Kidney (tissue), 14 donors: Measurements from ENCODE around the gene USP3. TPM values are rescaled to one million over a fixed set of nuclear protein-coding genes. Genes with fewer than 3 reads are reported as not detected.

ENCODE experiments used
- DNase-seq, 5 donors: peaks; one replicate each; pipeline ENCODE4 v3.0.0-alpha.2; 2013 to 2020
- FAIRE-seq: peaks from 2 replicates; lab custom pipeline; 2012; peaks lifted over from hg19 to GRCh38; lab: Jason Lieb, UNC
- H3K27ac ChIP-seq, 2 donors: one replicate each; pipeline ENCODE4 v1.7.0; 2013; ENCODE audit warnings: low read depth in 2 of 2, low read length in 2 of 2, inconsistent platforms in 1 of 2
- H3K27me3 ChIP-seq: one replicate; pipeline ENCODE4 v1.7.1; 2013; ENCODE audit warnings: low read length, inconsistent platforms; ENCODE audit not compliant: control insufficient read depth, insufficient read depth
- H3K36me3 ChIP-seq, 3 donors: one replicate each; pipeline versions ENCODE4 v1.7.0 to v1.7.1; 2013; ENCODE audit warnings: low read length in 3 of 3, control low read depth in 1 of 3, inconsistent platforms in 1 of 3; ENCODE audit not compliant: insufficient read depth in 3 of 3, control insufficient read depth in 2 of 3
- H3K4me1 ChIP-seq, 3 donors: one replicate each; pipeline versions ENCODE4 v1.7.0 to v1.7.1; 2013; ENCODE audit warnings: low read length in 3 of 3, inconsistent platforms in 1 of 3, low read depth in 1 of 3; ENCODE audit not compliant: control insufficient read depth in 2 of 3, insufficient read depth in 2 of 3
- H3K4me3 ChIP-seq, 3 donors: one replicate each; pipeline versions ENCODE4 v1.7.0 to v1.8.1; 2013; ENCODE audit warnings: low read length in 3 of 3, control low read depth in 1 of 3, inconsistent platforms in 1 of 3
- H3K9ac ChIP-seq, 3 donors: one replicate each; pipeline versions ENCODE4 v1.7.0 to v1.7.1; 2013; ENCODE audit warnings: low read length in 3 of 3, control low read depth in 1 of 3, inconsistent platforms in 1 of 3
- H3K9me3 ChIP-seq, 3 donors: one replicate each; pipeline versions ENCODE4 v1.7.0 to v1.7.1; 2013; ENCODE audit warnings: low read length in 3 of 3, control low read depth in 1 of 3, inconsistent platforms in 1 of 3; ENCODE audit not compliant: control insufficient read depth in 2 of 3, insufficient read depth in 1 of 3
- CTCF ChIP-seq: IDR thresholded peaks from 3 replicates; pipeline ENCODE4 v1.5.1; 2012; ENCODE audit warnings: mild to moderate bottlenecking, moderate library complexity, borderline replicate concordance; ENCODE audit not compliant: insufficient read depth; ENCODE audit errors: extremely low read depth
- intact Hi-C: fragments of 100-400 bp; cut with DNase I; formaldehyde crosslinking; loops from one replicate; pipeline ENCODE4 v1.11.1; 2022
- polyA plus RNA-seq: library from polyadenylated mRNA; stranded (reverse); fragments of 350-450 nt; fragmentation: Illumina TruSeq; extraction: RNeasy Lipid Tissue Mini Kit (QIAGEN cat#74804); gene quantifications from one replicate; pipeline ENCODE4 v1.2.3, GENCODE V29; 2014; ENCODE audit warnings: low read depth, low replicate concordance; ENCODE audit not compliant: insufficient read depth
- total RNA-seq: library from RNA; stranded (reverse); fragmentation: NEBNext Ultra II Directional; extraction: Animal tissue kit (Norgen Biotek cat#: 25700); gene quantifications from one replicate; pipeline ENCODE4 v1.2.1, GENCODE V29; 2021
- donor health status: control.
- donor health status: control.
- donor health status: control.
- donor health status: control.
- donor health status: control.
- donor health status: DM: yes; HTN: yes; CAD: no.
- donor health status: Normal renal cell carcinoma (clear cell type).

Gene USP3
- total and polyA plus RNA-seq, 2 donors from 2014 or later: 25.2 to 72.5 TPM

- intact Hi-C loops: no loop called here
- FAIRE-seq: no peak
- H3K4me1 ChIP-seq: peaks cover 0 to 15% (median 0%) of the 10 kb centered on the region in 3 donors
- no peaks in the 10 kb centered on the region for H3K27me3 ChIP-seq
- H3K9ac ChIP-seq: no peak overlapping the region
- no peak for TF ChIP-seq CTCF
- H3K9me3 ChIP-seq: no peaks in the 10 kb centered on the region
- H3K36me3 ChIP-seq: peaks cover 4 to 25% (median 4%) of the 10 kb centered on the region in 3 donors
- no peak overlapping the region for H3K4me3 ChIP-seq
- no peak overlapping the region for H3K27ac ChIP-seq
- DNase-seq: no peak
Observed at GRCh38 chr15:63556736-63557135, 52.3 kb downstream of the USP3 start.

- H3K36me3 ChIP-seq: peaks cover 5 to 32% (median 8%) of the 10 kb centered on the region in 3 donors
Observed at GRCh38 chr15:63559753-63560152, 55.4 kb downstream of the USP3 start.

GRCh38 chr15:63560741-63561448 is 56.5 kb downstream of the USP3 start:
- H3K9me3 ChIP-seq: no peaks in the 10 kb centered on the region
- no peak for FAIRE-seq
- no peak overlapping the region for H3K9ac ChIP-seq
- DNase-seq: no peak
- H3K36me3 ChIP-seq: peaks cover 5 to 35% (median 11%) of the 10 kb centered on the region in 3 donors
- H3K27ac ChIP-seq: no peak overlapping the region
- no peak overlapping the region for H3K4me3 ChIP-seq
- intact Hi-C loops: no loop called here
- TF ChIP-seq CTCF: no peak
- H3K4me1 ChIP-seq: peaks cover 0 to 3% (median 0%) of the 10 kb centered on the region in 3 donors
- H3K27me3 ChIP-seq: no peaks in the 10 kb centered on the region

More at GRCh38 chr15:63559753-63560152, 55.4 kb downstream of the USP3 start:
- H3K27me3 ChIP-seq: no peaks in the 10 kb centered on the region
- H3K27ac ChIP-seq: no peak overlapping the region
- FAIRE-seq (no peak), DNase-seq (no peak)
- H3K4me3 ChIP-seq: no peak overlapping the region
- TF ChIP-seq CTCF: no peak
- H3K9me3 ChIP-seq: no peaks in the 10 kb centered on the region
- intact Hi-C loops: no loop called here
- peaks cover 0 to 3% (median 0%) of the 10 kb centered on the region in 3 donors for H3K4me1 ChIP-seq
- no peak overlapping the region for H3K9ac ChIP-seq

- intact Hi-C loops: no loop called here
- no peaks in the 10 kb centered on the region for H3K27me3 ChIP-seq
- DNase-seq (no peak), FAIRE-seq (no peak)
- H3K27ac ChIP-seq: no peak overlapping the region
- H3K9me3 ChIP-seq: no peaks in the 10 kb centered on the region
- no peaks in the 10 kb centered on the region for H3K4me1 ChIP-seq
- no peak overlapping the region for H3K9ac ChIP-seq
- H3K4me3 ChIP-seq: no peak overlapping the region
- peaks cover 5 to 30% (median 13%) of the 10 kb centered on the region in 3 donors for H3K36me3 ChIP-seq
- TF ChIP-seq CTCF: no peak
Observed at GRCh38 chr15:63564093-63564492, 59.7 kb downstream of the USP3 start.
